DMS153 treated with DMSO at 0.1 percent for 48 hours (cell line): ENCODE measurements around the gene S100A4.
"Not testable (repeated sequence)": the region's sequence is repeated elsewhere in the genome, so short reads cannot be mapped to it uniquely, and the experiment has no call there.

ENCODE experiments used
- DNase-seq: peaks from one replicate; lab custom pipeline; 2025; ENCODE audit not compliant: unreplicated experiment; lab: John Stamatoyannopoulos, UW

The S100A4 gene

GRCh38 chr1:153534925-153535241 lies 10.7 kb downstream of the S100A4 start:
- DNase-seq, result no peak

- no peak for DNase-seq
Observed at GRCh38 chr1:153534226-153534924, 11.2 kb downstream of the S100A4 start.

- peak; percentile 66 for DNase-seq
Observed at GRCh38 chr1:153533689-153534201, 11.9 kb downstream of the S100A4 start.

GRCh38 chr1:153532769-153533599 lies 12.6 kb downstream of the S100A4 start:
- DNase-seq, result peak; percentile 94

- DNase-seq, result peak; percentile 48
Observed at GRCh38 chr1:153532181-153532580, 13.4 kb downstream of the S100A4 start.

DNA sequence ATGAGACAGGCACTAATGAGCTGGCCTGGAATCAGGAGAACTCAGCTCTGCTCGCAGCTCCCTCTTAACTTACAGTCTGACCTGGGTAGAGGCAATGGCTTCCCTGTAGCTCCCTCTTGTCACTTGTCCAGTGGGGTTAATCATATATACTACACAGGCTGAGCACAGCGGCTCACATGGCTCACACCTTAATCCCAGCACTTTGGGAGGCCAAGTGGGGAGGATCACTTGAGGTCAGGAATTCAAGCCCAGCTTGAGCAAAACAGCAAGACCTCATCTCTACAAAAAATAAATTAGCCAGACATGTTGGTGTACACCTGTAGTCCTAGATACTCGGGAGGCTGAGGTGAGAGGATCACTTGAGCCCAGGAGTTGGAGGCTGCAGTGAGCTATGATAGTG lies 14.0 kb downstream of the S100A4 start:
- DNase-seq, result no peak

- no peak for DNase-seq
Observed at GRCh38 chr1:153527683-153528040, 17.9 kb downstream of the S100A4 start.

DNA sequence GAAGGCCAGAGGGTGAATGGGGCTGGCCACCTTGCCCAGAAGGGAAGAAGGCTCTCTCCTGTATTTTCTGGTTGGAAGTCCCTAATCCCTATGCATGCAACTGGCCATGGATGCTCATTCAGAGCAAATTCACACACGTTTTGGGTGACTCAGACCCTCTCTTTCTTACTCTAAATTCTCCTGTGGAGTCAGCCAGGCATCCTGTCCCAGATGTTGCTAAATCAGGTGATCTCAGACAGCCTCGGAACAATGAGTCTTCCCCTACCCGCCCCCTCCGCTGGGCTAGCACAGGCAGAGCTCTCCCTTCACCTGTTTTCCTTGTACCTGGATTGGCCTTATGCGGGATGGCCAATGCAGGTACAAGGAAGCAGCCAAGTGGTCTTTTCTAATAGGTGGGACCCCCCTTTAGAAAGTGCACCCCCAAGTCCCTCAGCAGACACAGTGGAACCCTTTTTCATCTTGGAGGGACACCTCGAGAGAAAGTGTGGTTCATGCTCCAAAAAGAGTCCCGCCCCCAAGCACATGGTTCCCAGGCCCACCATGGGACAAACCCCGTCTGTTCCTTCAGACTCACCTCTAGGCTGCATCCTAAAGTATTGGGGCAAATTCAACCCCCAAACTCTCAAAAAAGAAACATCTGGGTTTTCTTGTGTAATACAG lies 18.5 kb downstream of the S100A4 start:
- peak; percentile 39 for DNase-seq

- DNase-seq, result peak; percentile 93
Observed at GRCh38 chr1:153526132-153526543, 19.5 kb downstream of the S100A4 start.

GRCh38 chr1:153525088-153525728 lies 20.4 kb downstream of the S100A4 start:
- DNase-seq, result no peak

DNA sequence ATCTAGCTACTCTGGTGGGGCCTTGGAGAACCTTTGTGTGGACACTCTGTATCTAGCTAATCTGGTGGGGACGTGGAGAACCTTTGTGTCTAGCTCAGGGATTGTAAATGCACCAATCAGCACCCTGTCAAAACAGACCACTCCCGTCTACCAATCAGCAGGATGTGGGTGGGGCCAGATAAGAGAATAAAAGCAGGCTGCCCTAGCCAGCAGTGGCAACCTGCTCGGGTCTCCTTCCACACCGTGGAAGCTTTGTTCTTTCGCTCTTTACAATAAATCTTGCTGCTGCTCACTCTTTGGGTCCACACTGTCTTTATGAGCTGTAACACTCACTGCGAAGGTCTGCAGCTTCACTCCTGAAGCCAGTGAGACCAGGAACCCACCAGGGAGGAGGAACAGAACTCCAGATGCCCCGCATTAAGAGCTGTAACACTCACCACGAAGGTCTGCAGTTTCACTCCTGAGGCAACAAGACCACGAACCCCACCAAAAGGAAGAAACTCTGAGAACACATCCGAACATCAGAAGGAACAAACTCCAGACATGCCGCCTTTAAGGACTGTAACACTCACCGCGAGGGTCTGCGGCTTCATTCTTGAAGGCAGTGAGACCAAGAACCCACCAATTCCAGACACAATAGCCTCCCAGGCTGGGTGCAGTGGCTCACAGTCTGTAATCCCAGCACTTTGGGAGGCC lies 23.1 kb downstream of the S100A4 start:
- not testable (repeated sequence) for DNase-seq

DNA sequence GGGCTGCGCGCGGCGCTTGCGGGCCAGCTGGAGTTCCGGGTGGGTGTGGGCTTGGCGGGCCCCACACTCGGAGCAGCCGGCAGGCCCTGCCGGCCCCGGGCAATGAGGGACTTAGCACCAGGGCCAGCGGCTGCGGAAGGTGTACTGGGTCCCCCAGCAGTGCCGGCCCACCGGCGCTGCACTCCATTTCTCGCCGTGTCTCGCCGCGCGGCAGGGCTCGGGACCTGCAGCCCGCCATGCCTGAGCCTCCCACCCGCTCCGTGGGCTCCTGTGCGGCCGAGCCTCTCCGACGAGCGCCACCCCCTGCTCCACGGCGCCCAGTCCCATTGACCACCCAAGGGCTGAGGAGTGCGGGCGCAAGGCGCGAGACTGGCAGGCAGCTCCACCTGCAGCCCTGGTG lies 23.8 kb downstream of the S100A4 start:
- DNase-seq, result not testable (repeated sequence)

DNA sequence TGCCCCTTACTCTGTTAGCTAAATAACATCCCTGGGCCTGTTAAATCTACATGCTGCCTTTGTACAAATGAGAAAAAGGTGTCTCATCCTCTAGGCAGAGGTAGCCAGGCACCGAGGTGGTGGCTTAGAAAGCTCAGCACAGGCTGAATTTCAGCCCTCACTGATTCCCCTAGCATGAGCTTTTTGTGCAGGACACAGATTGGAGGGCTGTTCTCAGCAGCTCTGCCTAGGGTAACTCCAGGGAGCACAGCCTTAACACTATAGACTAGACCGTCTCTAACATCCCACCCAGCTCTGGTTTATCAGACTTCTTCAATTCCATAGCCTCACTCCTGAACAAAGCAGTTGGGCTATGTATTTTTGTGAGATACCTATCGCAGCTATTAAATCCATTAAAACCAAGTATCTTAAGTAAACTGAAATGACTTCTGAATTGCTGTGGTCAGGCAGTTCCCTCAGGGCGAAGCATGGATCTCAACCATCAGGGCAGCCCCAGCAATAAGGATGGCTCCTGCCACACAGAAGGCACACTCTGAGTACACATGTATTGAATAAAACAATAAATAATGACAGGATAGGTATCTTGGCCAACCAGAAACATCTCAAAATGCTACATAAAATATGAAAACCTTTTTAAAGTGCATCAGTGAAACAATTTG lies 24.7 kb downstream of the S100A4 start:
- no peak for DNase-seq

- not testable (repeated sequence) for DNase-seq
Observed at GRCh38 chr1:153520137-153520691, 25.4 kb downstream of the S100A4 start.

DNA sequence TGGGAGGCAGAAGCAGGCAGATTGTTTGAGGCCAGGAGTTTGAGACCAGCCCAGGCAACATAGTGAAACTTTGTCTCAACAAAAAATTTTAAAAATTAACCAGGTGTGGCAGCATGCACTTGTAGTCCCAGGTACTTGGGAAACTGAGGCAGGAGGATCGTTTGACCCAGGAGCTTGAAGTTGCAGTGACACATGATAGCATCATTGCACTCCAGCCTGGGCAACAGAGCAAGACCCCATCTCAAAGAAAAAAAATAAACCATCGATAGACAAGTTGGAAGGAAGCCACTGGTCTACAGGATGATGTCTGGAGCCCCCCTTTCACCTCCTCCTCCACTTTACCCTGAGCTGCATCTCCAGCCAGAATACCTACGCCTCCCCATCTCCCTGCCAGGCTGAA lies 26.4 kb downstream of the S100A4 start:
- DNase-seq, result no peak

DNA sequence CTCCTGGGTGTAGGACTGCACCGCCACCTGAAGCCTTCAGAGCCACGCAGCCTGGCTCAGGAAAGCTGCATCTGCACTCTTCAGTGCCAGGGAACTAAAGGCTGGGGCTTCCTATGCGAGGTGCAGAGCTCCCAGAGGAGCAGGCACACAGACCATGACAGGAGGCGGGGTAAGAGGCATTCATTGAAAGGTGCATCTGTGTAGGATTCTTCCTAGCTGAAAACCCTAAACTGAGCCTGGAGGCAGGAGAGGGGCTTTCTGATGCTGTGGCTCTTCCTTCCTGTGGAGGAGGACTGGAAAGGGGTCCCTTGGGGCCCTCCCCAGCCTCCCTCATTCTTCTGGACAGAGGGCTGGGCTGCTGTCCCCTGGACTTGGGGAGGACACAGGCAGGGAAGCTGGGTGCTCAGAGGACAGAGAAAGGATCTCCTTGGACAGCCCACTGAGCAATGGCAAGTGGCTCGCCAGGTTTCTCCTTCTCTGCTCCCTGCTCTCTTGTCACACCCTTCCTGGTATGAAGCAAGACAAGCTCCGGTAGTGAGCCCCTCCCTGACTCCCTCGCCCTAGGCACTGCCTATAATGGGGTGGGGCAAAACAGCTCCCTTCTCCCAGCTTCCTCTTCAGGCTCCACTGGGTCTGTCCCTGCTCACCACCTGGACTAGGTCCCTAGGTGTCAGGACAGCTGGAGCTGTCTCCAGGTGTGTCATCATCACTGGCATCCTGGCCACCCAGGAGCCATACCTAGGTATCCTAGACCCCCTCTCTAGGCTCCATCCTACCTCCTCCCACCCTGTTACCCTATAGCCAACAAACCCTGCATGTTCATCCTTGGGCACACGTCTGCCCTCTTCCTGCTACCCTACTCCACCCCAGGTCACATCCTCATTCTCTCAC lies 29.9 kb downstream of the S100A4 start:
- DNase-seq, result peak; percentile 80

- DNase-seq, result no peak
Observed at GRCh38 chr1:153513666-153514065, 31.9 kb downstream of the S100A4 start.

DNA sequence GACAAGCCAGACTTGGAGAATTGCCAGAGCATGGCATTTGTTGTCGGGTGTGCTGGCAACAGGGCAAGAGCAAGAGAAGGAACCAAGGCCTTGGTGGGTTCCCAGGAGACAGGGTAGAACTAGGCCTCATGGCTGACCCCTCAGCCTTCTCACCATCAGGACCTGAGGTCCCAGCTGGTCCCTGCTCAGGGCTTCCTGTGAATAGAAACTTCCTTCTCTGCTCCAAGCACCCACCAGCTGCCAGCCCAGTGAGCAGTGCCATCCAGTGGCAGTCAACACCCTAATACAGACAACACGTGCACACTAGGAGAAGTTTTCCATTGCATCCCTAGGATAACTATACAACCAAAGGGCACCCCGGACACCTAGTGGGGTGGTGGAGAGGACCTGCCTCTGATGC lies 32.6 kb downstream of the S100A4 start:
- DNase-seq, result no peak

DNA sequence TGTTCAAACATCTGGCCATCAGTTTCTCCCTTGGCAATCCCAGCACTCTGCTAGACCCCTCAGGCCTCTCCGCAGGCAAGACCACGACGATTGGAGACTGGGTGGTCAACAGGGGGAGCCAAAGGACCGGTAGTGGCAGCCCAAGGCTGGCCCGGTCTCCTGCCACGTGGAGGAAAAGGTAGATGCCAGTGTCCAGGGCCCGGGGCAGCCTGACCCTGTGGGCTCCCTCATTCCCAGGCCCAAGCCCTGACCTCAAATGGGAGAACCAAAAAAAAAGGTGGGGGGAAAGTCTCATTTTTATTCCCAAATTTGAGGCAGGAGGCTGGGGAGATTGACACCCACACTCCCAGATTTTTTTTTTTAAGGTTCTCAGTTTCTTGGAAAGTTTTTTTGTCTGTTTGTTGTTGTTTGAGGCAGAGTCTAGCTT lies 34.6 kb downstream of the S100A4 start:
- DNase-seq, result peak; percentile 83
